CD4-positive, CD25-positive, alpha-beta regulatory T cell (primary cell): ENCODE results near the gene STMND1. TPM values are rescaled to one million over a fixed set of nuclear protein-coding genes. Genes with fewer than 3 reads are reported as not detected.

Experiments used
- ATAC-seq, 2 donors: fragments of 150-1000 bp; cut with Tn5 transposase; one replicate each; pipeline ENCODE4 v1.10.0; 2021; ENCODE audit warnings: low read depth in 2 of 2, moderate number of reproducible peaks in 2 of 2, moderate library complexity in 1 of 2
- DNase-seq, 3 donors: peaks; one replicate each; pipeline versions ENCODE4 v3.0.0 to v3.0.0-alpha.2; 2012 to 2022; ENCODE audit warnings: mixed read lengths in 1 of 3
- H3K27ac ChIP-seq: one replicate; pipeline ENCODE4 v1.7.0; 2013; ENCODE audit warnings: mild to moderate bottlenecking, low read length; ENCODE audit not compliant: insufficient read depth, poor library complexity, severe bottlenecking
- H3K27me3 ChIP-seq: one replicate; pipeline ENCODE4 v1.7.0; 2013; ENCODE audit warnings: low read length; ENCODE audit not compliant: control insufficient read depth, insufficient read depth
- H3K36me3 ChIP-seq: one replicate; pipeline ENCODE4 v1.7.0; 2013; ENCODE audit warnings: mild to moderate bottlenecking, low read length, moderate library complexity; ENCODE audit not compliant: control insufficient read depth, insufficient read depth
- H3K4me1 ChIP-seq: 2 replicates; pipeline ENCODE4 v1.7.0; 2013; ENCODE audit warnings: mild to moderate bottlenecking, low read length; ENCODE audit not compliant: insufficient read depth, control insufficient read depth, poor library complexity, severe bottlenecking
- H3K4me3 ChIP-seq: one replicate; pipeline ENCODE4 v1.7.0; 2013; ENCODE audit warnings: low read depth, mild to moderate bottlenecking, low read length, moderate library complexity
- H3K9me3 ChIP-seq, 2 experiments: 1 replicate in 1 of 2; 2 replicates in 1 of 2; pipeline ENCODE4 v1.7.0; 2013; ENCODE audit warnings: low read length in 2 of 2, mild to moderate bottlenecking in 1 of 2, moderate library complexity in 1 of 2; ENCODE audit not compliant: control insufficient read depth in 2 of 2
- H3K27ac Mint-ChIP-seq, 3 donors: one replicate each; pipeline ENCODE4 v1.8.0; 2020 to 2022; ENCODE audit warnings: mild to moderate bottlenecking in 3 of 3, mixed read lengths in 3 of 3, moderate library complexity in 2 of 3
- H3K27me3 Mint-ChIP-seq: one replicate; pipeline ENCODE4 v1.8.0; 2022; ENCODE audit warnings: mild to moderate bottlenecking, mixed read lengths
- H3K36me3 Mint-ChIP-seq: one replicate; pipeline ENCODE4 v1.8.0; 2020; ENCODE audit warnings: mixed read lengths
- H3K4me1 Mint-ChIP-seq, 4 donors: one replicate each; pipeline ENCODE4 v1.8.0; 2020 to 2022; ENCODE audit warnings: mixed read lengths in 4 of 4, mild to moderate bottlenecking in 1 of 4
- H3K4me3 Mint-ChIP-seq, 4 donors: one replicate each; pipeline ENCODE4 v1.8.0; 2020 to 2022; ENCODE audit warnings: mild to moderate bottlenecking in 4 of 4, mixed read lengths in 4 of 4, moderate library complexity in 3 of 4
- H3K9me3 Mint-ChIP-seq, 7 donors: one replicate each; pipeline ENCODE4 v1.8.0; 2020 to 2022; ENCODE audit warnings: mixed read lengths in 7 of 7, mild to moderate bottlenecking in 3 of 7, moderate library complexity in 2 of 7
- polyA plus RNA-seq, 4 donors: library from polyadenylated mRNA; unstranded; fragments of 300-500 nt; fragmentation: Illumina TruSeq; gene quantifications; one replicate each; pipeline ENCODE4 v1.2.3, GENCODE V29; 2021
- total RNA-seq: library from RNA; stranded (reverse); gene quantifications from one replicate; pipeline ENCODE4 v1.2.3, GENCODE V29; 2022

STMND1 gene
- total and polyA plus RNA-seq, 5 donors from 2014 or later, result not detected

- DNase-seq (no peak), ATAC-seq (no peak)
- no peak overlapping the region for H3K4me3 ChIP-seq
- Mint-ChIP-seq H3K4me1 (no peaks in the 10 kb centered on the region), H3K27ac (no peak overlapping the region), H3K27me3 (peaks cover 13% of the 10 kb centered on the region), H3K4me3 (no peak overlapping the region), H3K9me3 (peaks cover 0 to 3% (median 0%) of the 10 kb centered on the region in 7 donors), H3K36me3 (no peaks in the 10 kb centered on the region)
- H3K27me3 ChIP-seq, result no peaks in the 10 kb centered on the region
- no peaks in the 10 kb centered on the region for H3K9me3 ChIP-seq
- no peaks in the 10 kb centered on the region for H3K36me3 ChIP-seq
- H3K27ac ChIP-seq, result no peak overlapping the region
- H3K4me1 ChIP-seq, result no peaks in the 10 kb centered on the region
These were observed 77.8 kb downstream of the STMND1 start for GRCh38 chr6:17179530-17180073.

Other genes with a start within 250 kb of the STMND1 start
- gene RBM24, start 179.3 kb downstream of the STMND1 start, total RNA-seq, result not detected
- not detected for gene RBM24, start 179.3 kb downstream of the STMND1 start, polyA plus RNA-seq